Activated CD4-positive, alpha-beta memory T cell treated with anti-CD3 and anti-CD28 coated beads, Interleukin-2, amount 10 ng/mL, durations not matched to agents 7 days and 5 days (primary cell): ENCODE measurements around the gene PPARA. TPM values are rescaled to one million over a fixed set of nuclear protein-coding genes. Genes with fewer than 3 reads are reported as not detected.
"Not testable (repeated sequence)": the region's sequence is repeated elsewhere in the genome, so short reads cannot be mapped to it uniquely, and the experiment has no call there.

ENCODE experiments used
- CTCF ChIA-PET: fragments of 350-600 bp; sonication (Branson Sonifier 250); formaldehyde crosslinking; loops from one replicate; lab custom pipeline; 2021; ENCODE audit warnings: antibody characterized with exemption, inconsistent platforms; lab: Charles Lee
- POLR2A ChIA-PET: fragments of 350-600 bp; sonication (Branson Sonifier 250); formaldehyde crosslinking; loops from one replicate; lab custom pipeline; 2021; ENCODE audit warnings: antibody characterized with exemption; lab: Charles Lee
- DNase-seq: peaks from one replicate; pipeline ENCODE4 v3.0.0-alpha.2; 2020
- H3K27ac Mint-ChIP-seq: one replicate; pipeline ENCODE4 v1.8.0; 2021; ENCODE audit warnings: mild to moderate bottlenecking, mixed read lengths
- H3K27me3 Mint-ChIP-seq: one replicate; pipeline ENCODE4 v1.8.0; 2021; ENCODE audit warnings: mixed read lengths
- H3K36me3 Mint-ChIP-seq: one replicate; pipeline ENCODE4 v1.8.0; 2021; ENCODE audit warnings: low read depth, mixed read lengths
- H3K4me1 Mint-ChIP-seq: one replicate; pipeline ENCODE4 v1.8.0; 2021; ENCODE audit warnings: mixed read lengths
- H3K4me3 Mint-ChIP-seq: one replicate; pipeline ENCODE4 v1.8.0; 2021; ENCODE audit warnings: mild to moderate bottlenecking, mixed read lengths
- H3K9me3 Mint-ChIP-seq: one replicate; pipeline ENCODE4 v1.8.0; 2021; ENCODE audit warnings: mixed read lengths
- total RNA-seq, 2 experiments: library from RNA; stranded (reverse); gene quantifications; one replicate each; pipeline ENCODE4 v1.2.3, GENCODE V29; 2021

The PPARA gene
- total RNA-seq, 2 experiments from 2014 or later = 12.9 to 13.4 TPM

- no peaks in the 10 kb centered on the region for H3K27me3 Mint-ChIP-seq
- no peak overlapping the region for H3K4me3 Mint-ChIP-seq
- peaks cover 8% of the 10 kb centered on the region for H3K4me1 Mint-ChIP-seq
- POLR2A ChIA-PET = no interaction called here
- no peak overlapping the region for H3K27ac Mint-ChIP-seq
- CTCF ChIA-PET = no interaction called here
- no peak for DNase-seq
- H3K36me3 Mint-ChIP-seq = peaks cover 59% of the 10 kb centered on the region
- peaks cover 32% of the 10 kb centered on the region for H3K9me3 Mint-ChIP-seq
Measured at GRCh38 chr22:46180370-46181137, 30.2 kb downstream of the PPARA start.

- H3K9me3 Mint-ChIP-seq = peaks cover 26% of the 10 kb centered on the region
- no peak overlapping the region for H3K27ac Mint-ChIP-seq
- H3K4me1 Mint-ChIP-seq = peaks cover 8% of the 10 kb centered on the region
- POLR2A ChIA-PET = no interaction called here
- H3K36me3 Mint-ChIP-seq = peaks cover 48% of the 10 kb centered on the region
- CTCF ChIA-PET = no interaction called here
- no peaks in the 10 kb centered on the region for H3K27me3 Mint-ChIP-seq
- DNase-seq = no peak
- no peak overlapping the region for H3K4me3 Mint-ChIP-seq
Measured at GRCh38 chr22:46183733-46184132, 33.4 kb downstream of the PPARA start.

GRCh38 chr22:46185283-46185682, 35.0 kb downstream of the PPARA start:
- H3K36me3 Mint-ChIP-seq = peaks cover 34% of the 10 kb centered on the region
- POLR2A ChIA-PET = no interaction called here
- no peak overlapping the region for H3K4me3 Mint-ChIP-seq
- peaks cover 8% of the 10 kb centered on the region for H3K4me1 Mint-ChIP-seq
- peaks cover 16% of the 10 kb centered on the region for H3K9me3 Mint-ChIP-seq
- no peaks in the 10 kb centered on the region for H3K27me3 Mint-ChIP-seq
- DNase-seq = no peak
- H3K27ac Mint-ChIP-seq = no peak overlapping the region
- CTCF ChIA-PET = interaction anchor here (0.6 kb wide), 1 partner anchor 28 kb away, joined by 3 read pairs; no protein-coding TSS in a partner anchor

GRCh38 chr22:46187862-46188261, 37.5 kb downstream of the PPARA start:
- H3K27me3 Mint-ChIP-seq = no peaks in the 10 kb centered on the region

GRCh38 chr22:46192210-46192993, 42.1 kb downstream of the PPARA start:
- H3K4me3 Mint-ChIP-seq = no peak overlapping the region
- CTCF ChIA-PET = no interaction called here

More at GRCh38 chr22:46187862-46188261, 37.5 kb downstream of the PPARA start:
- no peak for DNase-seq
- Mint-ChIP-seq H3K36me3 (peaks cover 17% of the 10 kb centered on the region), H3K4me1 (peaks cover 8% of the 10 kb centered on the region), H3K9me3 (no peaks in the 10 kb centered on the region), H3K4me3 (no peak overlapping the region), H3K27ac (no peak overlapping the region)
- POLR2A ChIA-PET = no interaction called here
- CTCF ChIA-PET = interaction anchor here (1.1 kb wide), 1 partner anchor 12 kb away, joined by 3 read pairs; no protein-coding TSS in a partner anchor

GRCh38 chr22:46193898-46194310, 43.6 kb downstream of the PPARA start:
- H3K4me1 Mint-ChIP-seq = peaks cover 6% of the 10 kb centered on the region
- H3K27ac Mint-ChIP-seq = no peak overlapping the region
- POLR2A ChIA-PET = no interaction called here
- no peaks in the 10 kb centered on the region for H3K9me3 Mint-ChIP-seq
- no peaks in the 10 kb centered on the region for H3K36me3 Mint-ChIP-seq
- no peaks in the 10 kb centered on the region for H3K27me3 Mint-ChIP-seq
- H3K4me3 Mint-ChIP-seq = no peak overlapping the region
- no peak for DNase-seq
- CTCF ChIA-PET = no interaction called here

More at GRCh38 chr22:46192210-46192993, 42.1 kb downstream of the PPARA start:
- Mint-ChIP-seq H3K36me3 (no peaks in the 10 kb centered on the region), H3K27me3 (no peaks in the 10 kb centered on the region), H3K4me1 (peaks cover 6% of the 10 kb centered on the region), H3K27ac (no peak overlapping the region), H3K9me3 (no peaks in the 10 kb centered on the region)
- POLR2A ChIA-PET = no interaction called here
- DNase-seq = no peak

GRCh38 chr22:46195487-46196165, 45.3 kb downstream of the PPARA start:
- DNase-seq = no peak
- ChIA-PET POLR2A (no interaction called here), CTCF (no interaction called here)
- H3K27me3 Mint-ChIP-seq = no peaks in the 10 kb centered on the region
- H3K4me3 Mint-ChIP-seq = no peak overlapping the region
- no peaks in the 10 kb centered on the region for H3K9me3 Mint-ChIP-seq
- H3K27ac Mint-ChIP-seq = no peak overlapping the region
- peaks cover 6% of the 10 kb centered on the region for H3K4me1 Mint-ChIP-seq
- H3K36me3 Mint-ChIP-seq = no peaks in the 10 kb centered on the region

GRCh38 chr22:46196278-46196677, 46.0 kb downstream of the PPARA start:
- Mint-ChIP-seq H3K4me1 (peaks cover 6% of the 10 kb centered on the region), H3K4me3 (no peak overlapping the region), H3K36me3 (no peaks in the 10 kb centered on the region), H3K27me3 (no peaks in the 10 kb centered on the region), H3K27ac (no peak overlapping the region), H3K9me3 (no peaks in the 10 kb centered on the region)
- ChIA-PET CTCF (no interaction called here), POLR2A (no interaction called here)
- DNase-seq = no peak

- POLR2A ChIA-PET = no interaction called here
- Mint-ChIP-seq H3K27me3 (no peaks in the 10 kb centered on the region), H3K9me3 (no peaks in the 10 kb centered on the region), H3K36me3 (no peaks in the 10 kb centered on the region), H3K4me1 (peaks cover 6% of the 10 kb centered on the region), H3K4me3 (no peak overlapping the region), H3K27ac (no peak overlapping the region)
- CTCF ChIA-PET = no interaction called here
- DNase-seq = no peak
Measured at GRCh38 chr22:46198274-46198673, 47.9 kb downstream of the PPARA start.

- POLR2A ChIA-PET = interaction anchor here (1.4 kb wide), 1 partner anchor 97 kb away, joined by 3 read pairs; no protein-coding TSS in a partner anchor
- not testable (repeated sequence) for H3K36me3 Mint-ChIP-seq
Measured at GRCh38 chr22:46198806-46199205, 48.5 kb downstream of the PPARA start.

GRCh38 chr22:46201059-46201757, 50.9 kb downstream of the PPARA start:
- no peaks in the 10 kb centered on the region for H3K27me3 Mint-ChIP-seq
- ChIA-PET POLR2A (no interaction called here), CTCF (interaction anchor here (1.5 kb wide), 1 partner anchor 13 kb away, joined by 3 read pairs; no protein-coding TSS in a partner anchor)
- no peaks in the 10 kb centered on the region for H3K9me3 Mint-ChIP-seq
- no peak overlapping the region for H3K4me3 Mint-ChIP-seq
- peaks cover 3% of the 10 kb centered on the region for H3K4me1 Mint-ChIP-seq
- H3K36me3 Mint-ChIP-seq = peaks cover 3% of the 10 kb centered on the region
- DNase-seq = no peak
- no peak overlapping the region for H3K27ac Mint-ChIP-seq

More at GRCh38 chr22:46198806-46199205, 48.5 kb downstream of the PPARA start:
- H3K4me1 Mint-ChIP-seq, H3K4me3 Mint-ChIP-seq, H3K9me3 Mint-ChIP-seq, H3K27me3 Mint-ChIP-seq, CTCF ChIA-PET, H3K27ac Mint-ChIP-seq, DNase-seq: not testable (repeated sequence)

GRCh38 chr22:46202897-46203600, 52.7 kb downstream of the PPARA start:
- Mint-ChIP-seq H3K9me3 (no peaks in the 10 kb centered on the region), H3K27me3 (no peaks in the 10 kb centered on the region), H3K4me1 (no peaks in the 10 kb centered on the region), H3K4me3 (no peak overlapping the region), H3K27ac (no peak overlapping the region), H3K36me3 (peaks cover 3% of the 10 kb centered on the region)
- CTCF ChIA-PET = no interaction called here
- no peak for DNase-seq
- POLR2A ChIA-PET = no interaction called here
